CD4-positive, alpha-beta T cell (primary cell): ENCODE data around the gene KLK1. TPM values are rescaled to one million over a fixed set of nuclear protein-coding genes. Genes with fewer than 3 reads are reported as not detected.

Experiments used
- ATAC-seq: fragments of 200-7000 bp; cut with Tn5 transposase; one replicate; pipeline ENCODE4 v1.10.0; 2022; ENCODE audit warnings: mild to moderate bottlenecking; ENCODE audit not compliant: poor library complexity
- CTCF ChIA-PET: fragments of 350-600 bp; sonication (Branson Sonifier 250); formaldehyde crosslinking; loops from one replicate; lab custom pipeline; 2021; ENCODE audit warnings: antibody characterized with exemption, inconsistent platforms; lab: Charles Lee
- POLR2A ChIA-PET: fragments of 350-600 bp; sonication (Branson Sonifier 250); formaldehyde crosslinking; loops from one replicate; lab custom pipeline; 2021; ENCODE audit warnings: antibody characterized with exemption, inconsistent platforms; lab: Charles Lee
- DNase-seq, 14 experiments: peaks; one replicate each; pipeline ENCODE4 v3.0.0-alpha.2; 2013 to 2020; ENCODE audit warnings: mixed read lengths in 2 of 14
- H3K27ac ChIP-seq, 2 donors: one replicate each; pipeline versions ENCODE4 v1.5.1 to v1.7.0; 2013; ENCODE audit warnings: low read length in 2 of 2, low read depth in 1 of 2, mild to moderate bottlenecking in 1 of 2
- H3K27me3 ChIP-seq, 2 experiments: 1 replicate in 1 of 2; 2 replicates in 1 of 2; pipeline versions ENCODE4 v1.6.1 to v1.7.0; 2013; ENCODE audit warnings: low read length in 2 of 2, control low read depth in 1 of 2, mild to moderate bottlenecking in 1 of 2, moderate library complexity in 1 of 2; ENCODE audit not compliant: insufficient read depth in 2 of 2, control insufficient read depth in 1 of 2
- H3K36me3 ChIP-seq: one replicate; pipeline ENCODE4 v1.6.1; 2013; ENCODE audit warnings: low read length, control low read depth; ENCODE audit not compliant: insufficient read depth
- H3K4me1 ChIP-seq: one replicate; pipeline ENCODE4 v1.6.1; 2013; ENCODE audit warnings: low read length, control low read depth; ENCODE audit not compliant: insufficient read depth
- H3K4me3 ChIP-seq: one replicate; pipeline ENCODE4 v1.5.1; 2013; ENCODE audit warnings: mild to moderate bottlenecking, low read length, moderate library complexity
- H3K9me3 ChIP-seq, 2 experiments: 1 replicate in 1 of 2; 2 replicates in 1 of 2; pipeline versions ENCODE4 v1.6.1 to v1.7.0; 2013; ENCODE audit warnings: low read length in 2 of 2, mild to moderate bottlenecking in 2 of 2, control low read depth in 1 of 2, moderate library complexity in 1 of 2; ENCODE audit not compliant: control insufficient read depth in 1 of 2, insufficient read depth in 1 of 2
- H3K27ac Mint-ChIP-seq: one replicate; pipeline ENCODE4 v1.8.0; 2020; ENCODE audit warnings: mixed read lengths
- H3K27me3 Mint-ChIP-seq: one replicate; pipeline ENCODE4 v1.8.0; 2021; ENCODE audit warnings: mixed read lengths
- H3K36me3 Mint-ChIP-seq: one replicate; pipeline ENCODE4 v1.8.0; 2021; ENCODE audit warnings: low read depth, mixed read lengths
- H3K4me1 Mint-ChIP-seq: one replicate; pipeline ENCODE4 v1.8.0; 2021; ENCODE audit warnings: low read depth, mixed read lengths
- H3K4me3 Mint-ChIP-seq: one replicate; pipeline ENCODE4 v1.8.0; 2020; ENCODE audit warnings: mild to moderate bottlenecking, mixed read lengths
- H3K9me3 Mint-ChIP-seq: one replicate; pipeline ENCODE4 v1.8.0; 2020; ENCODE audit warnings: mixed read lengths
- intact Hi-C, 2 experiments: fragments of 100-400 bp; cut with DNase I in 1 of 2; cut with micrococcal nuclease in 1 of 2; formaldehyde crosslinking; loops; one replicate each; pipeline versions ENCODE4 v1.15.1 to v1.9.0; 2023 to 2025; cut with DNase I, micrococcal nuclease
- total RNA-seq, 174 experiments: library from RNA in 2 of 174; stranded (reverse) in 2 of 174; gene quantifications; one replicate each; pipeline ENCODE4 v1.2.3 and lab custom pipeline; 2021 to 2026
- TF ChIP-seq, protein P1 (sequence below): fragments of 200-600 bp; IDR thresholded peaks from one replicate; pipeline ENCODE4 v1.8.0; 2022; ENCODE audit warnings: antibody characterized with exemption, mild to moderate bottlenecking

The KLK1 gene
- total RNA-seq, 2 experiments from 2014 or later = not detected

DNA sequence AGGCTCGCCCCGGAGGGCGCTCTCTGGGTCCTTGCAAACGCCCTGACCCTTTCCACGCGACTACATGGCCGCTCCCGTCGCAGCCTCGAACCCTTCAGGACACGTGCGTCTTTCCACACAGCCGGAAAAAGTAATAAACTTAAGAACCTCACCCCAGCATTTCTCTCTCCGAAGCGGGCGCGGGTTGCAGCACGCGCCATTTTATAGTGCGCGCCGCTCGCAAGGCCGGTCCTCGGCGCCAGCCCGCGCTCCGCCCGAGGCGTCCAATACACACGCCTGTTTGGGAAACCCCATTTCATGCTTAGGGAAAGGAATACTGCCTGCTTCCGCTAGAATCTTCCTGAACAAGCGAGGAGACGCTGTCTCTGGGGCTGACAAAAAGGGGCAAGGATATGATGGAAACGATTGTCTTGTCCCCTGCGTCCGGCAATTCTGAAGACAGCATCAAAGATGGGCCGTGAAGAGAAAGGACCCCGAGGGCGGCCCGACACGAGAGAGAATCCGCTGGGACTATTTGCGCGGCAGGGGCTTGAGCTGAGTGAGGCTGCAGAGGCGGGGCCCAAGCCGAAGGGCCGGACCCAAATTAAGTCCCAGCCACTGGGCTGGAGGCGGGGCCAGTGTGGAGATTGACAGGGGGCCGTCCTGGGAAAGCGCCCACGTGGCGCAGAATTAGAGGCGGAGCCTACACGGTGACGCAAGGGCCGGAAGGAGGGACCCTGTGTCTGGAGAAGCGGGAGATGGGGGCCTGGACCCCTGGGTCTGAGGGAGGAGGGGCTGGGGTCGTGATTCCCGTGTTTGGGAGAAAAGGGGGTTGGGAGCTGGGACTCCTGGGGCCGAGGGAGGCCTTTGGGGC, 18.9 kb downstream of the KLK1 start:
- H3K27ac Mint-ChIP-seq = peak overlapping the region; percentile 97
- Histone ChIP-seq H3K36me3 (peaks cover 10% of the 10 kb centered on the region), H3K27ac (peak overlapping the region; percentile 99 to 100), H3K4me1 (peaks cover 31% of the 10 kb centered on the region), H3K27me3 (no peaks in the 10 kb centered on the region), H3K9me3 (no peaks in the 10 kb centered on the region), H3K4me3 (peak overlapping the region; percentile 91)
- peaks cover 44% of the 10 kb centered on the region for H3K36me3 Mint-ChIP-seq
- DNase-seq (peak; percentile 94 to 99 (median 96)), ATAC-seq (peak; percentile 94)
- no peaks in the 10 kb centered on the region for H3K9me3 Mint-ChIP-seq
- H3K4me3 Mint-ChIP-seq = peak overlapping the region; percentile 99
- POLR2A ChIA-PET = interaction anchor here (0.7 to 1.9 kb wide), 11 partner anchors 21 to 875 kb away, joined by 3 to 20 read pairs (median 5); partner anchors contain the start of genes JOSD2, KCNC3, NR1H2 and NUP62
- H3K27me3 Mint-ChIP-seq = no peaks in the 10 kb centered on the region
- H3K4me1 Mint-ChIP-seq = peaks cover 38% of the 10 kb centered on the region
- TF ChIP-seq, protein P1, sequence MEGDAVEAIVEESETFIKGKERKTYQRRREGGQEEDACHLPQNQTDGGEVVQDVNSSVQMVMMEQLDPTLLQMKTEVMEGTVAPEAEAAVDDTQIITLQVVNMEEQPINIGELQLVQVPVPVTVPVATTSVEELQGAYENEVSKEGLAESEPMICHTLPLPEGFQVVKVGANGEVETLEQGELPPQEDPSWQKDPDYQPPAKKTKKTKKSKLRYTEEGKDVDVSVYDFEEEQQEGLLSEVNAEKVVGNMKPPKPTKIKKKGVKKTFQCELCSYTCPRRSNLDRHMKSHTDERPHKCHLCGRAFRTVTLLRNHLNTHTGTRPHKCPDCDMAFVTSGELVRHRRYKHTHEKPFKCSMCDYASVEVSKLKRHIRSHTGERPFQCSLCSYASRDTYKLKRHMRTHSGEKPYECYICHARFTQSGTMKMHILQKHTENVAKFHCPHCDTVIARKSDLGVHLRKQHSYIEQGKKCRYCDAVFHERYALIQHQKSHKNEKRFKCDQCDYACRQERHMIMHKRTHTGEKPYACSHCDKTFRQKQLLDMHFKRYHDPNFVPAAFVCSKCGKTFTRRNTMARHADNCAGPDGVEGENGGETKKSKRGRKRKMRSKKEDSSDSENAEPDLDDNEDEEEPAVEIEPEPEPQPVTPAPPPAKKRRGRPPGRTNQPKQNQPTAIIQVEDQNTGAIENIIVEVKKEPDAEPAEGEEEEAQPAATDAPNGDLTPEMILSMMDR = no peak
- CTCF ChIA-PET = no interaction called here
- intact Hi-C loops = loop anchor here (1.0 to 10.0 kb wide), 9 partner anchors 82 to 1720 kb away; partner anchors contain the start of genes JOSD2 (in 2 of the 2), CLEC11A (in 1 of the 2), CTU1 (in 1 of the 2) and MYBPC2 (in 1 of the 2)

DNA sequence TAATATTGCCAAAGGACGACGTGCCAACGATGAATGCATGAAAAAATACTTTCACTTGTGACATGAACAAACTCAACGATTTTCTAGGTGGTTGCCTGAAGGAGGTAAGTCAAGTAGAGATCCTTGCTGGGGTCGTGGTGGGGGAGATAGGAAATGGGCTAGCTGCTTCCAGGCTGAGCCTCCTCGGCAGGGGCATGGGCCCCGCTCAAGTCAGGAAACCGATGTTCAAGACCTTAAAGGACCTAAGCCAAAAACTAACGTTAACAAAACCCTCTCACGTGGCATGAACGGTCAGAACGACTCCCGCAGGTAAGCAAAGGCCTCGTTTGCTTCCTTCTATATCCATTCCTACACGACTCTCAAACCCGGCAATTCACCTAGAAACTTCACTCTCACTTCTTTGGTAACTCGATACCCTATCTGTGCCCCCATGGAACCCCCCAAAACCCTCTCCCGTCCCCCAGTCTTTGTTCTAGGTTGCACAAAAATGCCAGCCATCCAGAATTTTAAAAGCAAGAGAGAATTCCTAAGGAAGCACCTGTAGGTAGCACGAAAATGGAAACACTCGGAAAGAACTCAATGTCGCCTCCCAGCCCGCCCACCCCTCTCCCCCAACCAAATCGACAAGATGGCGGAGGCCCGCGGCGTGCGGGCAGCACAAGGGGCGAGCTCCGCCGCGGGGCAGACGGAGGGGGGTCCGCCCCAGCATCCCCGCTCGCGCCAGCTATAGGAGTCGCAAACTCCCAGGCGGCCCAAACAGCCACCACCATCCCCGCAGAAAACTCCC, 19.8 kb downstream of the KLK1 start:
- peak overlapping the region; percentile 91 for H3K4me3 ChIP-seq
- peaks cover 31% of the 10 kb centered on the region for H3K4me1 ChIP-seq
- H3K9me3 ChIP-seq = no peaks in the 10 kb centered on the region
- DNase-seq (peak in 7 of 14 experiments; percentile 4 to 59 (median 19)), ATAC-seq (no peak)
- H3K36me3 ChIP-seq = peaks cover 16% of the 10 kb centered on the region
- Mint-ChIP-seq H3K27ac (peak overlapping the region; percentile 97), H3K27me3 (no peaks in the 10 kb centered on the region), H3K9me3 (no peaks in the 10 kb centered on the region), H3K4me1 (peaks cover 38% of the 10 kb centered on the region), H3K36me3 (peaks cover 45% of the 10 kb centered on the region), H3K4me3 (peak overlapping the region; percentile 99)
- TF ChIP-seq, protein P1 = no peak
- CTCF ChIA-PET = no interaction called here
- H3K27me3 ChIP-seq = no peaks in the 10 kb centered on the region
- POLR2A ChIA-PET = interaction anchor here (1.2 to 1.9 kb wide), 5 partner anchors 20 to 475 kb away, joined by 3 to 20 read pairs (median 9); partner anchors contain the start of genes JOSD2 and KCNC3
- intact Hi-C loops = loop anchor here (1.0 to 10.0 kb wide), 7 partner anchors 293 to 1719 kb away; partner anchors contain the start of genes JOSD2 (in 2 of the 2), CTU1 (in 1 of the 2), MYBPC2 (in 1 of the 2) and POLD1 (in 1 of the 2)
- peak overlapping the region; percentile 99 to 100 for H3K27ac ChIP-seq

DNA sequence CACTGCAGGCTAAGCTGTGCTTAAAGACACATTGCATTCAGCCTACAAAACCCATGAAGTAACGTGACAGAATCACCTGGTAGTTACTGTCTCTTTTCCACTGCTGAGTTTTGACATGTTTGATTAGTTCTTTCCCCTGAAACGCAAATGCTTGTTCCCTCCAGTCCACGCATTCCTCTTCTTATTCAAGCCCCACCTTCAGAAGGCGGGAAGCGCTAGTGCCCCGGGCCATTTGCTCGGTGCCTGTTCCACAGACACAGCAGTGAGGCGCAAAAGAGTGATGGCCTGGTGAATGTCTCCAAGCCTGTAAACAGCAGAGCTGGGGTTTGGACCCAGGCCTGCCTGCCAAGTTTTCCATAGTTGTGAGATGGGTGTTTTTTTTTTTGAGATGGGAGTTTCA, 22.5 kb downstream of the KLK1 start:
- ChIA-PET POLR2A (no interaction called here), CTCF (interaction anchor here (0.7 kb wide), 1 partner anchor 77 kb away, joined by 3 read pairs; no protein-coding TSS in a partner anchor)
- no peak for ATAC-seq
- no peaks in the 10 kb centered on the region for H3K27me3 Mint-ChIP-seq
- H3K27ac ChIP-seq = no peak overlapping the region
- peak overlapping the region; percentile 62 for H3K4me3 Mint-ChIP-seq
- no peak for DNase-seq
- peaks cover 33% of the 10 kb centered on the region for H3K36me3 ChIP-seq
- peaks cover 61% of the 10 kb centered on the region for H3K36me3 Mint-ChIP-seq
- H3K4me1 Mint-ChIP-seq = peaks cover 36% of the 10 kb centered on the region
- TF ChIP-seq, protein P1 = no peak
- H3K9me3 ChIP-seq = no peaks in the 10 kb centered on the region
- intact Hi-C loops = loop anchor here in 1 of 2 experiments (5.0 to 10.0 kb wide), 3 partner anchors 369 to 1716 kb away; partner anchors contain the start of genes MYBPC2, SNRNP70 and SPACA6
- H3K4me3 ChIP-seq = no peak overlapping the region
- peaks cover 31% of the 10 kb centered on the region for H3K4me1 ChIP-seq
- no peaks in the 10 kb centered on the region for H3K9me3 Mint-ChIP-seq
- H3K27ac Mint-ChIP-seq = peak overlapping the region; percentile 38
- H3K27me3 ChIP-seq = no peaks in the 10 kb centered on the region
